Subcutaneous adipose tissue (tissue), 4 donors: Measurements from ENCODE around the gene AGO1. TPM values are rescaled to one million over a fixed set of nuclear protein-coding genes. Genes with fewer than 3 reads are reported as not detected.

Source experiments
- total RNA-seq, 4 donors: library from RNA; depleted of rRNA; stranded (reverse); fragments of >200 nt; gene quantifications; one replicate each; pipeline ENCODE4 v1.1.0, GENCODE V29; 2016
- TF ChIP-seq, protein P1 (sequence below): fragments of 450-650 bp; IDR thresholded peaks from one replicate; pipeline ENCODE4 v1.5.1; 2016; ENCODE audit warnings: low read depth, mild to moderate bottlenecking, control low read depth, antibody characterized with exemption, moderate library complexity

Gene AGO1
- total RNA-seq, result 10 to 100 TPM; 13.2 to 26.3 (median 20.1) TPM

DNA sequence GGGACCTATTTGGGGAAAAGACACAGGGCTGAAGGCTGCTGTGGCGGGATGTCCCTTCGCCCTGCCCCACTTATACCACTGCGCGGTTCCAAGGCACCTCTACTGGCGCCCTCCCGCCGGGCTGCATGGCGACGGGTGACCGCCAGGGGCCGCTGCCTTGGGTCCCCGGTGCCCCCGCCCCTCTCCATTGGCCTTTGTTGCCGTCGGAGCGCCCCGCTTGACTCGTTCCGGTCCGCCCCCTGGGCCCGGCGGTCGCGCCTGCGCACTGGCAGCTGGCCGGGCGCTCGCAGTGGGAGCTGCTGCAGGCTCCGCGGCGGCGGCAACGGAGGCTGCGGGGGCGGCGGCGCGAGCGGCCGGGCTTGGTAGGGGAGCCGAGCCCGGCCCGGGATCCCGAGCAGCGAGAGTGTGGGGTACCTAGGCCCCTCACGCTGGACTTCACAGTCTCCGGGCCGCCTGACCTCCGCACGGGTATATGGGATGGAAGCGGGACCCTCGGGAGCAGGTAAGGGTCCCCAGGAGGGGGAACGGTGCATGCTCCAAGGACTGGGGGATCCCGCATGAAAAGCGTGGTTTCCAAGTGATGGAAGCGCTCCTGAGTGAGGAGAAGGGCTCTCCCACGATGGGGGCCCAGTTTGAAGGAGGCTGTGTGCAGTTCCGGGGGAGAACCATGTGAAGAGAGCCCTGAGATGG is at the start of gene AGO1:
Gene AGO1, plus strand, starts transcription at position 265 of the 690 bp plus-strand sequence. Its CDS starts 213 bp downstream, at position 478.
- TF ChIP-seq, protein P1, sequence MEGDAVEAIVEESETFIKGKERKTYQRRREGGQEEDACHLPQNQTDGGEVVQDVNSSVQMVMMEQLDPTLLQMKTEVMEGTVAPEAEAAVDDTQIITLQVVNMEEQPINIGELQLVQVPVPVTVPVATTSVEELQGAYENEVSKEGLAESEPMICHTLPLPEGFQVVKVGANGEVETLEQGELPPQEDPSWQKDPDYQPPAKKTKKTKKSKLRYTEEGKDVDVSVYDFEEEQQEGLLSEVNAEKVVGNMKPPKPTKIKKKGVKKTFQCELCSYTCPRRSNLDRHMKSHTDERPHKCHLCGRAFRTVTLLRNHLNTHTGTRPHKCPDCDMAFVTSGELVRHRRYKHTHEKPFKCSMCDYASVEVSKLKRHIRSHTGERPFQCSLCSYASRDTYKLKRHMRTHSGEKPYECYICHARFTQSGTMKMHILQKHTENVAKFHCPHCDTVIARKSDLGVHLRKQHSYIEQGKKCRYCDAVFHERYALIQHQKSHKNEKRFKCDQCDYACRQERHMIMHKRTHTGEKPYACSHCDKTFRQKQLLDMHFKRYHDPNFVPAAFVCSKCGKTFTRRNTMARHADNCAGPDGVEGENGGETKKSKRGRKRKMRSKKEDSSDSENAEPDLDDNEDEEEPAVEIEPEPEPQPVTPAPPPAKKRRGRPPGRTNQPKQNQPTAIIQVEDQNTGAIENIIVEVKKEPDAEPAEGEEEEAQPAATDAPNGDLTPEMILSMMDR, result no peak

GRCh38 chr1:35833395-35833794 is 49.6 kb upstream of the AGO1 start:
- TF ChIP-seq, protein P1, result no peak

GRCh38 chr1:35834218-35834617 is 48.8 kb upstream of the AGO1 start:
- TF ChIP-seq, protein P1, result no peak

GRCh38 chr1:35835398-35835797 is 47.6 kb upstream of the AGO1 start:
- TF ChIP-seq, protein P1, result no peak

- TF ChIP-seq, protein P1, result no peak
These were observed 46.3 kb upstream of the AGO1 start for GRCh38 chr1:35836734-35837133.

DNA sequence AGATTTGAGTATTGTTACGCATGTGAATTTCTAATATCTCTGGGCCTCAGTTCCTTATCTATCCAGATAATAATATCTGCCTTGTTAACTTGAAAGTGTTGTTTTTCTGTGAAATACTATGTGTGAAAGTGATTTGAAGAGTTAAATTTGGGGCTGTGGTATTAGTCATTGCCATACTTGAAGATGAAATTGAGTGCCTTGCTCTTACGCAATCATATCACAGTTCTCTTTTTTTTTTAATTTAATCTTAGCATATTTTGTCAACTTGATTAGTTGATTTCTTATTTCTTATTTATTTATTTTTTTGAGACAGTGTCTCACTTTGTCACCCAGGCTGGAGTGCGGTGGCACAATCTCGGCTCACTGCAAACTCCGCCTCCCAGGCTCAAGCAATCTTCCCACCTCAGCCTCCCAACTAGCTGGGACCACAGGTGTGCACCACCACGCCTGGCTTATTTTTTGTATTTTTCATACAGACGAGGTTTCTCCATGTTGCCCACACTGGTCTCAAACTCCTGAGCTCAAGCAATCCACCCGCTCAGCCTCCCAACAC is 44.2 kb upstream of the AGO1 start:
- TF ChIP-seq, protein P1, result no peak

GRCh38 chr1:35844826-35845225 is 38.2 kb upstream of the AGO1 start:
- TF ChIP-seq, protein P1, result no peak
